GM12878 (cell line): ENCODE results near the gene LSM2. TPM values are rescaled to one million over a fixed set of nuclear protein-coding genes. Genes with fewer than 3 reads are reported as not detected.

Experiments used
- CEBPB ChIP-seq, 2 experiments: fragments of 150-350 bp in 1 of 2; IDR thresholded peaks; 2 replicates each; pipeline ENCODE4 v1.6.1; 2012 to 2014; ENCODE audit warnings: low read depth in 2 of 2, low read length in 2 of 2, borderline replicate concordance in 1 of 2, inconsistent platforms in 1 of 2
- HDAC2 ChIP-seq: fragments of 200-600 bp; sonication (generic); IDR thresholded peaks from 2 replicates; pipeline ENCODE4 v1.6.1; 2017
- IRF4 ChIP-seq: IDR thresholded peaks from 2 replicates; pipeline ENCODE4 v1.6.1; 2011; ENCODE audit warnings: low read depth, low read length
- NFXL1 ChIP-seq: fragments of 450-650 bp; IDR thresholded peaks from 2 replicates; pipeline ENCODE4 v1.6.1; 2017; ENCODE audit warnings: antibody characterized with exemption, mild to moderate bottlenecking, borderline replicate concordance
- RUNX3 ChIP-seq: IDR thresholded peaks from 2 replicates; pipeline ENCODE4 v1.6.1; 2012; ENCODE audit warnings: low read length, inconsistent platforms
- SIX5 ChIP-seq: IDR thresholded peaks from 2 replicates; pipeline ENCODE4 v1.6.1; 2011; ENCODE audit warnings: mild to moderate bottlenecking, low read depth, low read length, moderate library complexity; ENCODE audit not compliant: severe bottlenecking
- SMAD1 ChIP-seq: fragments of 450-650 bp; IDR thresholded peaks from 2 replicates; pipeline ENCODE4 v1.6.1; 2018; ENCODE audit warnings: mild to moderate bottlenecking, low read depth; ENCODE audit not compliant: partially characterized antibody
- SMAD5 ChIP-seq: IDR thresholded peaks from 2 replicates; pipeline ENCODE4 v1.6.1; 2016; ENCODE audit warnings: antibody characterized with exemption, low read depth
- TCF7 ChIP-seq: IDR thresholded peaks from 2 replicates; pipeline ENCODE4 v1.6.1; 2014; ENCODE audit warnings: antibody characterized with exemption, borderline replicate concordance
- YY1 ChIP-seq: IDR thresholded peaks from 2 replicates; pipeline ENCODE4 v1.6.1; 2011; ENCODE audit warnings: low read depth, mild to moderate bottlenecking, low read length
- ZNF24 ChIP-seq: fragments of 450-650 bp; IDR thresholded peaks from 2 replicates; pipeline ENCODE4 v1.6.1; 2017; ENCODE audit warnings: antibody characterized with exemption, mild to moderate bottlenecking
- ZNF622 ChIP-seq: fragments of 450-650 bp; IDR thresholded peaks from 2 replicates; pipeline ENCODE4 v1.6.1; 2017; ENCODE audit warnings: mild to moderate bottlenecking, inconsistent platforms
- ZSCAN29 ChIP-seq: fragments of 450-650 bp; IDR thresholded peaks from 2 replicates; pipeline ENCODE4 v1.6.1; 2017; ENCODE audit warnings: mild to moderate bottlenecking, moderate library complexity
- polyA plus RNA-seq, 11 experiments: library from polyadenylated mRNA; depleted of rRNA in 4 of 11; unstranded in 6 of 11; stranded (reverse) in 5 of 11; fragments of >200 nt; fragmentation: Nextera tagmentation in 4 of 11; fragmentation: Illumina TruSeq in 1 of 11; extraction: Ambion mirVana in 4 of 11; extraction: Trizol in 1 of 11; gene quantifications; 1 replicate in 1 of 11; 2 replicates in 10 of 11; pipeline versions ENCODE4 v1.2.1 to v1.2.3, GENCODE V29; 2011 to 2016; ENCODE audit warnings: inconsistent platforms in 2 of 11, missing spikeins in 2 of 11, low read depth in 1 of 11
- total RNA-seq, 4 experiments: library from RNA; depleted of rRNA in 3 of 4; stranded (reverse); fragments of >200 nt in 3 of 4; fragmentation: Illumina TruSeq in 1 of 4; extraction: Trizol in 1 of 4; gene quantifications; 2 replicates each; pipeline versions ENCODE4 v1.2.1 to v1.2.3, GENCODE V29; 2013 to 2021
- TF ChIP-seq, protein P1 (sequence below): fragments of 450-650 bp; IDR thresholded peaks from 2 replicates; pipeline ENCODE4 v1.6.1; 2018; ENCODE audit warnings: mild to moderate bottlenecking, low read depth, moderate library complexity; ENCODE audit not compliant: partially characterized antibody
- TF ChIP-seq, protein P2 (sequence below): fragments of 450-650 bp; formaldehyde crosslinking; IDR thresholded peaks from 2 replicates; pipeline ENCODE4 v1.4.0; 2022; ENCODE audit warnings: mild to moderate bottlenecking, moderate library complexity
- TF ChIP-seq, protein P3 (sequence below): IDR thresholded peaks from 2 replicates; pipeline ENCODE4 v1.6.1; 2012; ENCODE audit warnings: low read length, inconsistent platforms
- TF ChIP-seq, protein P4 (sequence below): fragments of 450-650 bp; conservative IDR thresholded peaks from 2 replicates; pipeline ENCODE4 v1.6.1; 2017; ENCODE audit warnings: mild to moderate bottlenecking, moderate library complexity
- TF ChIP-seq, protein P5 (sequence below): fragments of 450-650 bp; IDR thresholded peaks from 2 replicates; pipeline ENCODE4 v1.6.1; 2018; ENCODE audit warnings: borderline replicate concordance, mild to moderate bottlenecking; ENCODE audit not compliant: partially characterized antibody

Gene LSM2
- total and polyA plus RNA-seq, 10 of the 15 experiments (the other 5 are each of a cell fraction or from before 2014, with no cell fraction given), result 99.1 to 276 (median 153) TPM

DNA sequence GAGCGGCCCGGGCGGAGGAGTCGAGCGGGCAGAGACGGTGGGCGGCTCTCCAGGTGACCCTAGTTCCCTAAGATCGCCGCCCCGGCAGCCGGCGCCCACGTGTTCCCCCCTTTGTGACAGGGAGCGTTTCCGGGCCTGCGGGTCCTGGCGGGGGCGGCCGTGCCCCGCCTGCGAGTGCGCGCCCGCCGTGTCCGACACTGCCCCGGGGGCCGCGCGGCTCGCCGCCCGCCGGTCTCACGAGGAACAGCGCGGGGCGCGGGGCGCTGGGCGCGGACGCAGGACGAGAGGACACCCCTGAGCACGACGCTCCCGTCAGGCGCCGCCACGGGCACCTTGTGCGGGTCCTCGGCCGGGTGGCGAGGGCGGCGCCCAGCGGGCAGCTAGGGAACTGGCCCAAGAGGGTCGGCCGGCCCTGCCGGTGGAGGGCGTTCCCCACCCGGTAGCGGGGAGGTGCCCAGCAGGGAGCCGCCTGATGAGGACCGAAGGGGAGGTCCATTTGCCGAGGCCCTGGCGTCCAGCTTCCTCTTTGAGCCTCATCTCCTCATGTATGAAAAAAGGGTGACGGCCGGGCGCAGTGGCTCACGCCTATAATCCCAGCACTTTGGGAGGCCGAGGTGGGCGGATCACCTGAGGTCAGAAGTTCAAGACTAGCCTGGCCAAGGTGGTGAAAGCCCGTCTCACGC is 11.0 kb downstream of the LSM2 start, which contains the start of gene VARS1 (continued):
- TF ChIP-seq, protein P1, sequence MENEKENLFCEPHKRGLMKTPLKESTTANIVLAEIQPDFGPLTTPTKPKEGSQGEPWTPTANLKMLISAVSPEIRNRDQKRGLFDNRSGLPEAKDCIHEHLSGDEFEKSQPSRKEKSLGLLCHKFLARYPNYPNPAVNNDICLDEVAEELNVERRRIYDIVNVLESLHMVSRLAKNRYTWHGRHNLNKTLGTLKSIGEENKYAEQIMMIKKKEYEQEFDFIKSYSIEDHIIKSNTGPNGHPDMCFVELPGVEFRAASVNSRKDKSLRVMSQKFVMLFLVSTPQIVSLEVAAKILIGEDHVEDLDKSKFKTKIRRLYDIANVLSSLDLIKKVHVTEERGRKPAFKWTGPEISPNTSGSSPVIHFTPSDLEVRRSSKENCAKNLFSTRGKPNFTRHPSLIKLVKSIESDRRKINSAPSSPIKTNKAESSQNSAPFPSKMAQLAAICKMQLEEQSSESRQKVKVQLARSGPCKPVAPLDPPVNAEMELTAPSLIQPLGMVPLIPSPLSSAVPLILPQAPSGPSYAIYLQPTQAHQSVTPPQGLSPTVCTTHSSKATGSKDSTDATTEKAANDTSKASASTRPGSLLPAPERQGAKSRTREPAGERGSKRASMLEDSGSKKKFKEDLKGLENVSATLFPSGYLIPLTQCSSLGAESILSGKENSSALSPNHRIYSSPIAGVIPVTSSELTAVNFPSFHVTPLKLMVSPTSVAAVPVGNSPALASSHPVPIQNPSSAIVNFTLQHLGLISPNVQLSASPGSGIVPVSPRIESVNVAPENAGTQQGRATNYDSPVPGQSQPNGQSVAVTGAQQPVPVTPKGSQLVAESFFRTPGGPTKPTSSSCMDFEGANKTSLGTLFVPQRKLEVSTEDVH, result no peak
- TF ChIP-seq HDAC2, result no peak
- TF ChIP-seq, protein P2, sequence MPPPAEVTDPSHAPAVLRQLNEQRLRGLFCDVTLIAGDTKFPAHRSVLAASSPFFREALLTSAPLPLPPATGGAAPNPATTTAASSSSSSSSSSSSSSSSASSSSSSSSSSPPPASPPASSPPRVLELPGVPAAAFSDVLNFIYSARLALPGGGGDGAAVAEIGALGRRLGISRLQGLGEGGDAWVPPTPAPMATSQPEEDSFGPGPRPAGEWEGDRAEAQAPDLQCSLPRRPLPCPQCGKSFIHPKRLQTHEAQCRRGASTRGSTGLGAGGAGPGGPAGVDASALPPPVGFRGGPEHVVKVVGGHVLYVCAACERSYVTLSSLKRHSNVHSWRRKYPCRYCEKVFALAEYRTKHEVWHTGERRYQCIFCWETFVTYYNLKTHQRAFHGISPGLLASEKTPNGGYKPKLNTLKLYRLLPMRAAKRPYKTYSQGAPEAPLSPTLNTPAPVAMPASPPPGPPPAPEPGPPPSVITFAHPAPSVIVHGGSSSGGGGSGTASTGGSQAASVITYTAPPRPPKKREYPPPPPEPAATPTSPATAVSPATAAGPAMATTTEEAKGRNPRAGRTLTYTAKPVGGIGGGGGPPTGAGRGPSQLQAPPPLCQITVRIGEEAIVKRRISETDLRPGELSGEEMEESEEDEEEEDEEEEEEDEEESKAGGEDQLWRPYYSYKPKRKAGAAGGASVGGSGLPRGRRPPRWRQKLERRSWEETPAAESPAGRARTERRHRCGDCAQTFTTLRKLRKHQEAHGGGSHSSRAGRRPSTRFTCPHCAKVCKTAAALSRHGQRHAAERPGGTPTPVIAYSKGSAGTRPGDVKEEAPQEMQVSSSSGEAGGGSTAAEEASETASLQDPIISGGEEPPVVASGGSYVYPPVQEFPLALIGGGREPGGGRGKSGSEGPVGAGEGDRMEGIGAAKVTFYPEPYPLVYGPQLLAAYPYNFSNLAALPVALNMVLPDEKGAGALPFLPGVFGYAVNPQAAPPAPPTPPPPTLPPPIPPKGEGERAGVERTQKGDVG (CRISPR knock-in tag), result no peak
- peak; percentile 88 for TF ChIP-seq ZSCAN29
- TF ChIP-seq CEBPB (IDR thresholded peaks at IDR 0.05; ENCODE audit: borderline replicate concordance in 1 of 2, low read depth in 2 of 2, low read length in 2 of 2), result no peak
- 0 out of 2 replicates have a peak, but pooled peaks have one; percentile 40 for TF ChIP-seq SMAD5
- TF ChIP-seq ZNF24, result no peak; the same call in none of the 2 replicates
- TF ChIP-seq ZNF622, result no peak
- TF ChIP-seq, protein P3, sequence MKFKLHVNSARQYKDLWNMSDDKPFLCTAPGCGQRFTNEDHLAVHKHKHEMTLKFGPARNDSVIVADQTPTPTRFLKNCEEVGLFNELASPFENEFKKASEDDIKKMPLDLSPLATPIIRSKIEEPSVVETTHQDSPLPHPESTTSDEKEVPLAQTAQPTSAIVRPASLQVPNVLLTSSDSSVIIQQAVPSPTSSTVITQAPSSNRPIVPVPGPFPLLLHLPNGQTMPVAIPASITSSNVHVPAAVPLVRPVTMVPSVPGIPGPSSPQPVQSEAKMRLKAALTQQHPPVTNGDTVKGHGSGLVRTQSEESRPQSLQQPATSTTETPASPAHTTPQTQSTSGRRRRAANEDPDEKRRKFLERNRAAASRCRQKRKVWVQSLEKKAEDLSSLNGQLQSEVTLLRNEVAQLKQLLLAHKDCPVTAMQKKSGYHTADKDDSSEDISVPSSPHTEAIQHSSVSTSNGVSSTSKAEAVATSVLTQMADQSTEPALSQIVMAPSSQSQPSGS, result no peak
- peak; percentile 58 for TF ChIP-seq YY1
- TF ChIP-seq, protein P4, sequence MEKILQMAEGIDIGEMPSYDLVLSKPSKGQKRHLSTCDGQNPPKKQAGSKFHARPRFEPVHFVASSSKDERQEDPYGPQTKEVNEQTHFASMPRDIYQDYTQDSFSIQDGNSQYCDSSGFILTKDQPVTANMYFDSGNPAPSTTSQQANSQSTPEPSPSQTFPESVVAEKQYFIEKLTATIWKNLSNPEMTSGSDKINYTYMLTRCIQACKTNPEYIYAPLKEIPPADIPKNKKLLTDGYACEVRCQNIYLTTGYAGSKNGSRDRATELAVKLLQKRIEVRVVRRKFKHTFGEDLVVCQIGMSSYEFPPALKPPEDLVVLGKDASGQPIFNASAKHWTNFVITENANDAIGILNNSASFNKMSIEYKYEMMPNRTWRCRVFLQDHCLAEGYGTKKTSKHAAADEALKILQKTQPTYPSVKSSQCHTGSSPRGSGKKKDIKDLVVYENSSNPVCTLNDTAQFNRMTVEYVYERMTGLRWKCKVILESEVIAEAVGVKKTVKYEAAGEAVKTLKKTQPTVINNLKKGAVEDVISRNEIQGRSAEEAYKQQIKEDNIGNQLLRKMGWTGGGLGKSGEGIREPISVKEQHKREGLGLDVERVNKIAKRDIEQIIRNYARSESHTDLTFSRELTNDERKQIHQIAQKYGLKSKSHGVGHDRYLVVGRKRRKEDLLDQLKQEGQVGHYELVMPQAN, result peak; percentile 99
- peak; percentile 7; the same call in 1 of the 2 replicates for TF ChIP-seq IRF4
- no peak for TF ChIP-seq NFXL1
- no peak for TF ChIP-seq SIX5
- no peak for TF ChIP-seq TCF7
- TF ChIP-seq SMAD1, result no peak
- no peak; the same call in 1 of the 2 replicates for TF ChIP-seq RUNX3
- TF ChIP-seq, protein P5, sequence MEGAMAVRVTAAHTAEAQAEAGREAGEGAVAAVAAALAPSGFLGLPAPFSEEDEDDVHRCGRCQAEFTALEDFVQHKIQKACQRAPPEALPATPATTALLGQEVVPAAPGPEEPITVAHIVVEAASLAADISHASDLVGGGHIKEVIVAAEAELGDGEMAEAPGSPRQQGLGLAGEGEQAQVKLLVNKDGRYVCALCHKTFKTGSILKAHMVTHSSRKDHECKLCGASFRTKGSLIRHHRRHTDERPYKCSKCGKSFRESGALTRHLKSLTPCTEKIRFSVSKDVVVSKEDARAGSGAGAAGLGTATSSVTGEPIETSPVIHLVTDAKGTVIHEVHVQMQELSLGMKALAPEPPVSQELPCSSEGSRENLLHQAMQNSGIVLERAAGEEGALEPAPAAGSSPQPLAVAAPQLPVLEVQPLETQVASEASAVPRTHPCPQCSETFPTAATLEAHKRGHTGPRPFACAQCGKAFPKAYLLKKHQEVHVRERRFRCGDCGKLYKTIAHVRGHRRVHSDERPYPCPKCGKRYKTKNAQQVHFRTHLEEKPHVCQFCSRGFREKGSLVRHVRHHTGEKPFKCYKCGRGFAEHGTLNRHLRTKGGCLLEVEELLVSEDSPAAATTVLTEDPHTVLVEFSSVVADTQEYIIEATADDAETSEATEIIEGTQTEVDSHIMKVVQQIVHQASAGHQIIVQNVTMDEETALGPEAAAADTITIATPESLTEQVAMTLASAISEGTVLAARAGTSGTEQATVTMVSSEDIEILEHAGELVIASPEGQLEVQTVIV, result no peak
